Peyer's patch (tissue), 4 donors: ENCODE measurements around the gene RIMBP3C.

Experiments
- POLR2A ChIP-seq, 2 donors: fragments of 450-650 bp; IDR thresholded peaks; one replicate each; pipeline ENCODE4 v1.5.1; 2017; ENCODE audit warnings: antibody characterized with exemption in 2 of 2, mild to moderate bottlenecking in 2 of 2, moderate library complexity in 2 of 2
- TF ChIP-seq, protein P1 (sequence below), 6 experiments: fragments of 450-650 bp in 4 of 6; fragments of 200-600 bp in 2 of 6; sonication (generic) in 1 of 6; IDR thresholded peaks; one replicate each; pipeline ENCODE4 v1.5.1; 2017 to 2019; ENCODE audit warnings: antibody characterized with exemption in 6 of 6, mild to moderate bottlenecking in 3 of 6, moderate library complexity in 1 of 6

DNA sequence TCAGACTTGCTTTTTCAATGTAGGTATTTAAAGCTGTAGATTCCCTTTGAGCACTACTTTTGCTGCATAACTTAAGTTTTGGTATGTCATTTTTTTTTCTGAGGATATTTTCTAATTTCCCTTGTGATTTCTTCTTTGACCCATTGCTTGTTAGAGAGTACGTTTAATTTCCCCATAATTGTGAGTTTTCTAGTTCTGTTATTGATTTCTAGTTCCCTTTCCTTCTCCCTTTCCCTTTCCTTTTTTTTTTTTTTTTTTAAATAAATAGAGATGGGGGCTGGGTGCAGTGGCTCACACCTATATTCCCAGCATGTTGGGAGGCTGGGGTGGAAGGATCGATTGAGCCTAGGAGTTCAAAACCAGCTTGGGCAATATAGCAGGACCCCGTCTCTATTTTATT, 47.0 kb upstream of the RIMBP3C start:
- TF ChIP-seq, protein P1, sequence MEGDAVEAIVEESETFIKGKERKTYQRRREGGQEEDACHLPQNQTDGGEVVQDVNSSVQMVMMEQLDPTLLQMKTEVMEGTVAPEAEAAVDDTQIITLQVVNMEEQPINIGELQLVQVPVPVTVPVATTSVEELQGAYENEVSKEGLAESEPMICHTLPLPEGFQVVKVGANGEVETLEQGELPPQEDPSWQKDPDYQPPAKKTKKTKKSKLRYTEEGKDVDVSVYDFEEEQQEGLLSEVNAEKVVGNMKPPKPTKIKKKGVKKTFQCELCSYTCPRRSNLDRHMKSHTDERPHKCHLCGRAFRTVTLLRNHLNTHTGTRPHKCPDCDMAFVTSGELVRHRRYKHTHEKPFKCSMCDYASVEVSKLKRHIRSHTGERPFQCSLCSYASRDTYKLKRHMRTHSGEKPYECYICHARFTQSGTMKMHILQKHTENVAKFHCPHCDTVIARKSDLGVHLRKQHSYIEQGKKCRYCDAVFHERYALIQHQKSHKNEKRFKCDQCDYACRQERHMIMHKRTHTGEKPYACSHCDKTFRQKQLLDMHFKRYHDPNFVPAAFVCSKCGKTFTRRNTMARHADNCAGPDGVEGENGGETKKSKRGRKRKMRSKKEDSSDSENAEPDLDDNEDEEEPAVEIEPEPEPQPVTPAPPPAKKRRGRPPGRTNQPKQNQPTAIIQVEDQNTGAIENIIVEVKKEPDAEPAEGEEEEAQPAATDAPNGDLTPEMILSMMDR (IDR thresholded peaks at IDR 0.05), result no peak
- no peak for TF ChIP-seq POLR2A (IDR thresholded peaks at IDR 0.05)
